ENCODE data around the gene PARP15.

PARP15 gene

GRCh38 chr3:122660297-122660974, 83.0 kb downstream of the PARP15 start:
- no peak for DNase-seq (ENCODE audit: extremely low spot score)
- CTCF ChIA-PET: no interaction called here
- TF ChIP-seq ARNT (IDR thresholded peaks at IDR 0.05): no peak
- TF ChIP-seq BHLHE40 (IDR thresholded peaks at IDR 0.05; ENCODE audit: borderline replicate concordance): no peak
- TF ChIP-seq PKNOX1 (IDR thresholded peaks at IDR 0.05): no peak
- TF ChIP-seq FOXK2 (IDR thresholded peaks at IDR 0.05): no peak
- TF ChIP-seq CTBP1 (IDR thresholded peaks at IDR 0.05; ENCODE audit: borderline replicate concordance): no peak
- no peak for TF ChIP-seq TARDBP (IDR thresholded peaks at IDR 0.05)
- no peak for TF ChIP-seq NFRKB (IDR thresholded peaks at IDR 0.05)
- no peak for TF ChIP-seq LEF1 (IDR thresholded peaks at IDR 0.05; ENCODE audit: borderline replicate concordance)
- TF ChIP-seq SUZ12 (IDR thresholded peaks at IDR 0.05): no peak
- TF ChIP-seq SP1 (IDR thresholded peaks at IDR 0.05): no peak
- TF ChIP-seq FOXM1 (IDR thresholded peaks at IDR 0.05; ENCODE audit: borderline replicate concordance): no peak
- no peak for TF ChIP-seq HDGF (IDR thresholded peaks at IDR 0.05; ENCODE audit: borderline replicate concordance)
- no peak for TF ChIP-seq ELF4 (IDR thresholded peaks at IDR 0.05)
- TF ChIP-seq L3MBTL2 (conservative IDR thresholded peaks at IDR 0.05): no peak
- no peak for TF ChIP-seq ZNF384 (IDR thresholded peaks at IDR 0.05)
- no peak for TF ChIP-seq FOXA1 (IDR thresholded peaks at IDR 0.05)
- POLR2A ChIA-PET: no interaction called here

- CTCF ChIA-PET: no interaction called here
- TF ChIP-seq FOXM1 (IDR thresholded peaks at IDR 0.05; ENCODE audit: borderline replicate concordance) (no peak), CTBP1 (IDR thresholded peaks at IDR 0.05; ENCODE audit: borderline replicate concordance) (no peak), L3MBTL2 (conservative IDR thresholded peaks at IDR 0.05) (no peak), ELF4 (IDR thresholded peaks at IDR 0.05) (no peak), PKNOX1 (IDR thresholded peaks at IDR 0.05) (no peak), BHLHE40 (IDR thresholded peaks at IDR 0.05; ENCODE audit: borderline replicate concordance) (no peak)
- POLR2A ChIA-PET: no interaction called here
- no peak for DNase-seq (ENCODE audit: extremely low spot score)
Observed at GRCh38 chr3:122661633-122662032, 84.2 kb downstream of the PARP15 start.

GRCh38 chr3:122662505-122662904, 85.1 kb downstream of the PARP15 start:
- TF ChIP-seq SUZ12 (IDR thresholded peaks at IDR 0.05) (no peak), FOXA1 (IDR thresholded peaks at IDR 0.05) (no peak), FOXM1 (IDR thresholded peaks at IDR 0.05; ENCODE audit: borderline replicate concordance) (no peak), CTBP1 (IDR thresholded peaks at IDR 0.05; ENCODE audit: borderline replicate concordance) (no peak), ARNT (IDR thresholded peaks at IDR 0.05) (no peak), NFRKB (IDR thresholded peaks at IDR 0.05) (no peak), FOXK2 (IDR thresholded peaks at IDR 0.05) (no peak)
- DNase-seq (ENCODE audit: extremely low spot score): no peak
- ChIA-PET CTCF (no interaction called here), POLR2A (no interaction called here)

- ChIA-PET CTCF (no interaction called here), POLR2A (no interaction called here)
- TF ChIP-seq HDGF (IDR thresholded peaks at IDR 0.05; ENCODE audit: borderline replicate concordance): no peak
- DNase-seq (ENCODE audit: extremely low spot score): no peak
Observed at GRCh38 chr3:122665226-122665786, 87.9 kb downstream of the PARP15 start.

GRCh38 chr3:122665881-122666280, 88.4 kb downstream of the PARP15 start:
- TF ChIP-seq TARDBP (IDR thresholded peaks at IDR 0.05): no peak
- no peak for TF ChIP-seq BHLHE40 (IDR thresholded peaks at IDR 0.05; ENCODE audit: borderline replicate concordance)
- no peak for TF ChIP-seq LEF1 (IDR thresholded peaks at IDR 0.05; ENCODE audit: borderline replicate concordance)
- TF ChIP-seq ARNT (IDR thresholded peaks at IDR 0.05): no peak
- TF ChIP-seq L3MBTL2 (conservative IDR thresholded peaks at IDR 0.05): no peak
- no peak for TF ChIP-seq FOXA1 (IDR thresholded peaks at IDR 0.05)
- TF ChIP-seq PKNOX1 (IDR thresholded peaks at IDR 0.05): no peak
- no peak for TF ChIP-seq ELF4 (IDR thresholded peaks at IDR 0.05)
- no peak for TF ChIP-seq SP1 (IDR thresholded peaks at IDR 0.05)
- TF ChIP-seq SUZ12 (IDR thresholded peaks at IDR 0.05): no peak
- TF ChIP-seq FOXM1 (IDR thresholded peaks at IDR 0.05; ENCODE audit: borderline replicate concordance): no peak
- no peak for TF ChIP-seq NFRKB (IDR thresholded peaks at IDR 0.05)
- no peak for TF ChIP-seq HDGF (IDR thresholded peaks at IDR 0.05; ENCODE audit: borderline replicate concordance)
- no peak for TF ChIP-seq FOXK2 (IDR thresholded peaks at IDR 0.05)
- ChIA-PET CTCF (no interaction called here), POLR2A (no interaction called here)
- DNase-seq (ENCODE audit: extremely low spot score): no peak

- no peak for DNase-seq (ENCODE audit: extremely low spot score)
- POLR2A ChIA-PET: interaction anchor here (1.0 to 1.4 kb wide), 3 partner anchors 105 to 285 kb away, joined by 3 to 4 read pairs (median 4); partner anchors contain the start of genes DTX3L, FAM162A, KPNA1 and PARP9
- no peak for TF ChIP-seq LEF1 (IDR thresholded peaks at IDR 0.05; ENCODE audit: borderline replicate concordance)
- TF ChIP-seq NFRKB (IDR thresholded peaks at IDR 0.05): no peak
- TF ChIP-seq FOXK2 (IDR thresholded peaks at IDR 0.05): no peak
- TF ChIP-seq FOXM1 (IDR thresholded peaks at IDR 0.05; ENCODE audit: borderline replicate concordance): no peak
- no peak for TF ChIP-seq BHLHE40 (IDR thresholded peaks at IDR 0.05; ENCODE audit: borderline replicate concordance)
- TF ChIP-seq SUZ12 (IDR thresholded peaks at IDR 0.05): no peak
- TF ChIP-seq FOXA1 (IDR thresholded peaks at IDR 0.05): no peak
- no peak for TF ChIP-seq TARDBP (IDR thresholded peaks at IDR 0.05)
- TF ChIP-seq PKNOX1 (IDR thresholded peaks at IDR 0.05): no peak
Observed at GRCh38 chr3:122668930-122669730, 91.7 kb downstream of the PARP15 start.

More at GRCh38 chr3:122668930-122669730, 91.7 kb downstream of the PARP15 start:
- CTCF ChIA-PET: interaction anchor here (0.6 to 1.7 kb wide), 3 partner anchors 10 to 24 kb away, joined by 3 to 10 read pairs (median 4); no protein-coding TSS in a partner anchor
